SK-N-SH (cell line): ENCODE data around the gene CACNA1G. TPM values are rescaled to one million over a fixed set of nuclear protein-coding genes. Genes with fewer than 3 reads are reported as not detected.
A peak's percentile ranks its signal among the peaks of the same experiment; 100 is the strongest.

Experiments used
- CTCF ChIA-PET: fragments of 300-600, 350-600 bp; formaldehyde crosslinking; extraction: SDS; loops from one replicate; lab custom pipeline; 2021; lab: Yijun Ruan, JAX
- POLR2A ChIA-PET: fragments of 350-600 bp; sonication (Branson Sonifier 250); formaldehyde crosslinking; extraction: SDS; loops from one replicate; lab custom pipeline; 2020; ENCODE audit warnings: antibody characterized with exemption, inconsistent platforms; lab: Yijun Ruan, JAX
- DNase-seq: peaks from one replicate; pipeline ENCODE4 v3.0.0; 2012
- H2AFZ ChIP-seq: fragments of 200-600 bp; sonication (generic); 2 replicates; pipeline ENCODE4 v1.8.1; 2016; ENCODE audit warnings: antibody characterized with exemption, mild to moderate bottlenecking, low read depth
- H3F3A ChIP-seq: fragments of 200-600 bp; sonication (generic); replicated peaks from 2 replicates; pipeline ENCODE3; 2016; ENCODE audit warnings: antibody characterized with exemption, mild to moderate bottlenecking; ENCODE audit not compliant: insufficient read depth
- H3K27ac ChIP-seq, 2 experiments: fragments of 200-500 bp in 1 of 2; fragments of 200-600 bp in 1 of 2; sonication (Bioruptor generic) in 1 of 2; sonication (generic), shearing (Covaris generic) in 1 of 2; 2 replicates each; pipeline versions ENCODE4 v1.5.1 to v1.6.1; 2014 to 2016; ENCODE audit warnings: low read depth in 2 of 2, inconsistent platforms in 1 of 2, low read length in 1 of 2, mild to moderate bottlenecking in 1 of 2, mixed read lengths in 1 of 2
- H3K27me3 ChIP-seq: fragments of 200-600 bp; sonication (generic), shearing (Covaris generic); 2 replicates; pipeline ENCODE4 v1.6.1; 2016; ENCODE audit warnings: mixed run types; ENCODE audit not compliant: insufficient read depth
- H3K36me3 ChIP-seq, 2 experiments: fragments of 200-500 bp in 1 of 2; fragments of 200-600 bp in 1 of 2; sonication (Bioruptor generic) in 1 of 2; sonication (generic) in 1 of 2; replicated peaks in 1 of 2; 2 replicates each; pipeline versions ENCODE3 to v1.5.1; 2014 to 2016; ENCODE audit warnings: low read length in 1 of 2, mild to moderate bottlenecking in 1 of 2; ENCODE audit not compliant: insufficient read depth in 2 of 2, control insufficient read depth in 1 of 2
- H3K4me1 ChIP-seq, 2 experiments: fragments of 200-500 bp in 1 of 2; fragments of 200-600 bp in 1 of 2; sonication (Bioruptor generic) in 1 of 2; sonication (generic), shearing (Covaris generic) in 1 of 2; 2 replicates each; pipeline versions ENCODE4 v1.5.1 to v1.6.1; 2014 to 2016; ENCODE audit warnings: low read depth in 1 of 2, low read length in 1 of 2, mixed run types in 1 of 2; ENCODE audit not compliant: insufficient read depth in 2 of 2, control insufficient read depth in 1 of 2
- H3K4me2 ChIP-seq: fragments of 200-600 bp; sonication (generic), shearing (Covaris generic); 2 replicates; pipeline ENCODE4 v1.6.1; 2017; ENCODE audit warnings: mixed run types
- H3K4me3 ChIP-seq, 2 experiments: fragments of 200-500 bp in 1 of 2; fragments of 200-600 bp in 1 of 2; sonication (Bioruptor generic) in 1 of 2; sonication (generic), shearing (Covaris generic) in 1 of 2; 2 replicates each; pipeline versions ENCODE4 v1.5.1 to v1.8.1; 2014 to 2016; ENCODE audit warnings: low read depth in 2 of 2, inconsistent platforms in 1 of 2, low read length in 1 of 2, mild to moderate bottlenecking in 1 of 2, mixed read lengths in 1 of 2, moderate library complexity in 1 of 2
- H3K79me2 ChIP-seq: fragments of 200-600 bp; sonication (generic); 2 replicates; pipeline ENCODE4 v1.8.1; 2017; ENCODE audit warnings: mild to moderate bottlenecking; ENCODE audit not compliant: insufficient read depth
- H3K9ac ChIP-seq: fragments of 200-600 bp; sonication (generic); 2 replicates; pipeline ENCODE4 v1.6.1; 2017; ENCODE audit warnings: mixed run types
- H3K9me2 ChIP-seq: fragments of 200-600 bp; sonication (generic); 2 replicates; pipeline ENCODE4 v1.6.1; 2017; ENCODE audit warnings: mixed run types
- H3K9me3 ChIP-seq: fragments of 200-600 bp; sonication (generic); 2 replicates; pipeline ENCODE4 v1.6.1; 2017; ENCODE audit warnings: mixed run types, mild to moderate bottlenecking, moderate library complexity
- H4K20me1 ChIP-seq: fragments of 200-600 bp; sonication (generic); 2 replicates; pipeline ENCODE4 v1.6.1; 2017; ENCODE audit warnings: mild to moderate bottlenecking, mixed run types; ENCODE audit not compliant: insufficient read depth
- CHD2 ChIP-seq: fragments of 150-350 bp; IDR thresholded peaks from 2 replicates; pipeline ENCODE4 v1.6.1; 2018; ENCODE audit warnings: low read length; ENCODE audit not compliant: partially characterized antibody
- CTCF ChIP-seq: fragments of 200-600 bp; sonication (generic); IDR thresholded peaks from 2 replicates; pipeline ENCODE4 v1.6.1; 2017; ENCODE audit warnings: antibody characterized with exemption, mild to moderate bottlenecking, moderate library complexity
- ELF1 ChIP-seq: IDR thresholded peaks from 2 replicates; pipeline ENCODE4 v1.4.0; 2012
- EP300 ChIP-seq, 2 experiments: IDR thresholded peaks; 2 replicates each; pipeline versions ENCODE4 v1.4.0 to v1.6.1; 2012; ENCODE audit warnings: borderline replicate concordance in 1 of 2, low read depth in 1 of 2, low read length in 1 of 2
- EZH2phosphoT487 ChIP-seq: fragments of 200-600 bp; sonication (generic); IDR thresholded peaks from 2 replicates; pipeline ENCODE4 v1.6.1; 2017; ENCODE audit warnings: low read depth, mixed run types, mild to moderate bottlenecking, antibody characterized with exemption, moderate library complexity, borderline replicate concordance
- FOSL2 ChIP-seq: IDR thresholded peaks from 2 replicates; pipeline ENCODE4 v1.4.0; 2012; ENCODE audit warnings: low read depth, mild to moderate bottlenecking, moderate library complexity, borderline replicate concordance
- FOXM1 ChIP-seq: IDR thresholded peaks from 2 replicates; pipeline ENCODE4 v1.4.0; 2012; ENCODE audit warnings: low read depth, mild to moderate bottlenecking
- GABPA ChIP-seq: IDR thresholded peaks from 2 replicates; pipeline ENCODE4 v1.4.0; 2012; ENCODE audit warnings: low read depth, mild to moderate bottlenecking
- JUND ChIP-seq: IDR thresholded peaks from 2 replicates; pipeline ENCODE4 v1.4.0; 2012
- MXI1 ChIP-seq: IDR thresholded peaks from 2 replicates; pipeline ENCODE4 v1.6.1; 2012; ENCODE audit warnings: mild to moderate bottlenecking, low read depth, low read length, improper control_type of control experiment
- NRF1 ChIP-seq: IDR thresholded peaks from 2 replicates; pipeline ENCODE4 v1.6.1; 2012; ENCODE audit warnings: low read depth, mild to moderate bottlenecking, low read length
- POLR2AphosphoS5 ChIP-seq: IDR thresholded peaks from 2 replicates; pipeline ENCODE4 v1.6.1; 2012; ENCODE audit warnings: low read depth, low read length
- RAD21 ChIP-seq: IDR thresholded peaks from 2 replicates; pipeline ENCODE4 v1.6.1; 2012; ENCODE audit warnings: mild to moderate bottlenecking, low read length
- RCOR1 ChIP-seq: fragments of 150-350 bp; IDR thresholded peaks from 2 replicates; pipeline ENCODE4 v1.6.1; 2017; ENCODE audit warnings: antibody characterized with exemption, low read length
- SIN3A ChIP-seq: IDR thresholded peaks from 2 replicates; pipeline ENCODE4 v1.6.1; 2012; ENCODE audit warnings: low read depth, mild to moderate bottlenecking, low read length, moderate library complexity, borderline replicate concordance
- TAF1 ChIP-seq: IDR thresholded peaks from 2 replicates; pipeline ENCODE4 v1.6.1; 2012; ENCODE audit warnings: low read depth, mild to moderate bottlenecking, low read length, moderate library complexity, borderline replicate concordance
- TCF12 ChIP-seq: IDR thresholded peaks from 2 replicates; pipeline ENCODE4 v1.4.0; 2012
- TEAD4 ChIP-seq: IDR thresholded peaks from 2 replicates; pipeline ENCODE4 v1.4.0; 2012; ENCODE audit warnings: mild to moderate bottlenecking, borderline replicate concordance; ENCODE audit not compliant: insufficient read depth
- USF1 ChIP-seq: IDR thresholded peaks from 2 replicates; pipeline ENCODE4 v1.4.0; 2012; ENCODE audit warnings: low read depth, borderline replicate concordance
- WGBS: methylation state at CpG from one replicate; pipeline ENCODE4 v1.1.6; 2017; ENCODE audit warnings: low lambda C conversion rate; 5-methylcytosine and 5-hydroxymethylcytosine counted together
- polyA plus RNA-seq, 3 experiments: library from polyadenylated mRNA; depleted of rRNA; stranded (reverse); fragments of >200 nt; gene quantifications; 2 replicates each; pipeline ENCODE4 v1.2.3, GENCODE V29; 2012
- TF ChIP-seq, protein P1 (sequence below): IDR thresholded peaks from 2 replicates; pipeline ENCODE4 v1.4.0; 2012; ENCODE audit warnings: low read depth
- TF ChIP-seq, protein P2 (sequence below): IDR thresholded peaks from 2 replicates; pipeline ENCODE4 v1.4.0; 2012; ENCODE audit warnings: low read depth, borderline replicate concordance

The CACNA1G gene
- polyA plus RNA-seq, 1 of the 3 experiments (the other 2 are of a cell fraction): 0.21 TPM

DNA sequence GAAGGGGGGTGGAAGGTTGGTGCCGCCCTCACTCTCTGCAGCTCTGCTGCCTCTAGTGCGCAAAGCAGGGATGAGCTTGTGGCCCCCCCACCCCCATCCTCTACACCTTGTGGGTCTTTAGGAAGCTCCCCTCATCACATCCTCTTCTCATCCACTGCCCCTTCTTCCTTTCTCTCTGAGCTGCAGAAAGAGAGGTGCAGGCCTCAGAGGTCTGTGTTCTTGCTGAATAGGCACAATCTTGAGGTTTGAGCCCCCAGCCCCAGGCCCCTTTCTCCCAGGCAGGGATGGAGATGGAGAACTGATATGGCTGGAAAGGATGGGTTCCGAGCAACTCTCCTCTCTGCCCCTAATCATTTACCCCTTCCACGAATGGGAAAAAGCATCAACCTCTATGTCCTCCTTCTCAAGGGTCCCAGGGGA is 2.6 kb downstream of the CACNA1G start:
- Histone ChIP-seq H3K4me1 (peaks cover 17 to 81% of the 10 kb centered on the region in 2 experiments), H3K27me3 (peaks cover 31% of the 10 kb centered on the region), H3K9ac (no peak overlapping the region), H3K4me2 (no peak overlapping the region), H3K9me2 (no peaks in the 10 kb centered on the region), H3F3A (peaks cover 22% of the 10 kb centered on the region), H4K20me1 (no peaks in the 10 kb centered on the region), H3K36me3 (no peaks in the 10 kb centered on the region), H2AFZ (no peak overlapping the region), H3K79me2 (no peaks in the 10 kb centered on the region), H3K4me3 (no peak overlapping the region), H3K9me3 (no peaks in the 10 kb centered on the region), H3K27ac (no peak overlapping the region)
- TF ChIP-seq RCOR1: no peak
- TF ChIP-seq CTCF: peak; percentile 30; the same call in 1 of the 2 replicates
- POLR2A ChIA-PET: interaction anchor here (0.6 to 1.7 kb wide), 2 partner anchors 42 to 81 kb away, joined by 3 to 4 read pairs; no protein-coding TSS in a partner anchor
- CTCF ChIA-PET: interaction anchor here (0.7 to 7.2 kb wide), 24 partner anchors 12 to 394 kb away, joined by 3 to 209 read pairs (median 4); no protein-coding TSS in a partner anchor
- DNase-seq: no peak
- 72% methylated on average over 3 of the region's 4 CpGs for WGBS

GRCh38 chr17:50564916-50565315 is 4.4 kb downstream of the CACNA1G start:
- Histone ChIP-seq H3K27me3 (peaks cover 31% of the 10 kb centered on the region), H3K27ac (peak overlapping the region in 1 of 2 experiments; percentile 91; a peak in 2 of 4 replicates), H3K4me1 (peaks cover 14 to 77% of the 10 kb centered on the region in 2 experiments), H3K4me2 (peak overlapping the region; percentile 39; the same call in 1 of the 2 replicates), H3K36me3 (no peaks in the 10 kb centered on the region), H3K9ac (no peak overlapping the region), H4K20me1 (no peaks in the 10 kb centered on the region), H3K9me2 (no peaks in the 10 kb centered on the region), H3K9me3 (no peaks in the 10 kb centered on the region), H3K4me3 (no peak overlapping the region; a peak in 1 of 4 replicates), H3F3A (peaks cover 12% of the 10 kb centered on the region), H3K79me2 (no peaks in the 10 kb centered on the region), H2AFZ (peak overlapping the region; percentile 30; the same call in 1 of the 2 replicates)
- 29% methylated on average over 19 of the region's 19 CpGs for WGBS
- ChIA-PET POLR2A (interaction anchor here (1.9 kb wide), 1 partner anchor 28 kb away, joined by 6 read pairs; no protein-coding TSS in a partner anchor), CTCF (interaction anchor here (1.0 to 7.2 kb wide), 6 partner anchors 9 to 85 kb away, joined by 3 to 209 read pairs (median 4); no protein-coding TSS in a partner anchor)
- DNase-seq: peak; percentile 80
- TF ChIP-seq FOXM1: no peak
- TF ChIP-seq, protein P1, sequence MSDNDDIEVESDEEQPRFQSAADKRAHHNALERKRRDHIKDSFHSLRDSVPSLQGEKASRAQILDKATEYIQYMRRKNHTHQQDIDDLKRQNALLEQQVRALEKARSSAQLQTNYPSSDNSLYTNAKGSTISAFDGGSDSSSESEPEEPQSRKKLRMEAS: no peak
- TF ChIP-seq GABPA: no peak
- TF ChIP-seq MXI1: no peak
- no peak for TF ChIP-seq EP300 (IDR thresholded peaks at IDR 0.05; ENCODE audit: borderline replicate concordance in 1 of 2, low read depth in 1 of 2, low read length in 1 of 2)
- no peak for TF ChIP-seq TEAD4
- no peak for TF ChIP-seq CHD2
- no peak for TF ChIP-seq EZH2phosphoT487
- TF ChIP-seq TAF1: no peak
- no peak for TF ChIP-seq FOSL2
- TF ChIP-seq, protein P2, sequence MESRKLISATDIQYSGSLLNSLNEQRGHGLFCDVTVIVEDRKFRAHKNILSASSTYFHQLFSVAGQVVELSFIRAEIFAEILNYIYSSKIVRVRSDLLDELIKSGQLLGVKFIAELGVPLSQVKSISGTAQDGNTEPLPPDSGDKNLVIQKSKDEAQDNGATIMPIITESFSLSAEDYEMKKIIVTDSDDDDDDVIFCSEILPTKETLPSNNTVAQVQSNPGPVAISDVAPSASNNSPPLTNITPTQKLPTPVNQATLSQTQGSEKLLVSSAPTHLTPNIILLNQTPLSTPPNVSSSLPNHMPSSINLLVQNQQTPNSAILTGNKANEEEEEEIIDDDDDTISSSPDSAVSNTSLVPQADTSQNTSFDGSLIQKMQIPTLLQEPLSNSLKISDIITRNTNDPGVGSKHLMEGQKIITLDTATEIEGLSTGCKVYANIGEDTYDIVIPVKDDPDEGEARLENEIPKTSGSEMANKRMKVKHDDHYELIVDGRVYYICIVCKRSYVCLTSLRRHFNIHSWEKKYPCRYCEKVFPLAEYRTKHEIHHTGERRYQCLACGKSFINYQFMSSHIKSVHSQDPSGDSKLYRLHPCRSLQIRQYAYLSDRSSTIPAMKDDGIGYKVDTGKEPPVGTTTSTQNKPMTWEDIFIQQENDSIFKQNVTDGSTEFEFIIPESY: no peak
- no peak for TF ChIP-seq JUND
- no peak for TF ChIP-seq CTCF
- peak; percentile 79 for TF ChIP-seq NRF1
- peak; percentile 21; the same call in 1 of the 2 replicates for TF ChIP-seq POLR2AphosphoS5
- TF ChIP-seq RCOR1: peak; percentile 6; the same call in 1 of the 2 replicates
- TF ChIP-seq SIN3A: no peak; the same call in 1 of the 2 replicates
- TF ChIP-seq USF1: no peak
- TF ChIP-seq TCF12: no peak
- no peak for TF ChIP-seq ELF1
- no peak for TF ChIP-seq RAD21
